GM19397 (cell line): ENCODE results near the gene CBX7.

Experiments used
- ATAC-seq: cut with Tn5 transposase; IDR thresholded peaks from one replicate; pipeline ENCODE4 v1.9.1; 2021; ENCODE audit warnings: mild to moderate bottlenecking, moderate library complexity; ENCODE audit not compliant: unreplicated experiment

Gene CBX7

DNA sequence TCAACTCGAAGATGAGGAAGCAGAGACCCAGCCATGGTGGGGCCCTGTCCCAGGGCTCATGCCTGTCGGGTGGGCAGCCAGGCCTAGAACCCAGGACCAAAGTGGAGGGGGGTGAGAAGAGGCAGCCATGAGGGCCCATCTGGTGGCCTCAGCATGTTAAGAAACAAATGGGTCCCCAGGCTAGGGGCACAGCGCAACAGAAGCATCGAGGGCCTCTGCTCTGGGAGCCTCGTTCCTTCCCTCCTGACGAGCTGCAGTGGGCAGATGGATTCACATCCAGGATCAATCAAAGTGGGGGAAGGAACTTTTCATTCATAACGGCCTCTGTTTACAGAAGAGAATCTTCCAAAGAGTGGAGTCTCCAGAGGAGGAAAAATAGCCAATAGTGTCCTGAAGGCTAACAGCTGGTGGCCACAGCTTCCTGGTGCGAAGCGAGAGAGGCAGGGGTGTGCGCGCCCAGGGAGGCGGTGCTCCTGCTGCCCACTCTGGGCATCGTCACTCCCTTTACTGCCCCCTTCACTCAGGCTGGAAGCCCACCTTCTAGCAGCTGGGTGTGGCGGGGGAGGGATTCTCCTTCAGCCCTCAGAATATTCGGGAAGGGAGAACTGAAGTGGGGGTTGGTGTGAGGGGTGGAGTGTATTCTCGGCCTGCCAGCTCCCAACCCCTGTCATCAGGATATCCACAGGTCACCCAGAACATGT lies 4.3 kb downstream of the CBX7 start:
- no peak for ATAC-seq

DNA sequence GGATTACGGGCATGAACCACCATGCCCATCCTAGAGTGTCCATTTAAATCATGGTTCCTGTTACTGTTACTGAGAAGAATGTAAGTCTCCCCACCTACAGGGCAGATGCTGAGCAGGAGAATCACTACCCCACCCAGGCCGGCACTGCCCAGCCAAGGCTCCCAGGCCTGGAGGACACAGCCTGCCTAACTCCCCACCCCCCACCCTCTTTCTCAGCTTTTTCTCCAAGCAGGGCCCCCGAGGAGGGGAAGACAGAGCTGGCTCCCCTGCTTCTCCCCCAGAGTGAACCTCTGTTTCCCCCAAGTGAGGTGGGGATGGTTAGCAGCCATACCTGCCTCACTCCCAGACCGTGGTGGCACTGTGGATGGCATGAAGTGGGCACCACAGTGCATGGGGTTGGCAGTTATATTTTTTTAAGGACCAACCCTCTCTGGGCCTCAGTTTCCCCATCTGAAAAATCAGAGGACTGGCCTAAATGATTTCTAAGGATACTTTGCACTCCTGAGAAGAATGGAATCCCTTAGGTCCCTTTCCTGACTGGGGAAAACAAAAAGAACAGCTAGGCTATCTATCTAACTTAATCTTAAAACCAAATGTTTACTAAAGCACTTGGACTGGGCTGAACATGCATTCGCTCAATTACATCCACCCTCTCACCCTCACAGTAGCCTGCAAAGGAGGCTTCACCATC lies 5.0 kb downstream of the CBX7 start:
- no peak for ATAC-seq

DNA sequence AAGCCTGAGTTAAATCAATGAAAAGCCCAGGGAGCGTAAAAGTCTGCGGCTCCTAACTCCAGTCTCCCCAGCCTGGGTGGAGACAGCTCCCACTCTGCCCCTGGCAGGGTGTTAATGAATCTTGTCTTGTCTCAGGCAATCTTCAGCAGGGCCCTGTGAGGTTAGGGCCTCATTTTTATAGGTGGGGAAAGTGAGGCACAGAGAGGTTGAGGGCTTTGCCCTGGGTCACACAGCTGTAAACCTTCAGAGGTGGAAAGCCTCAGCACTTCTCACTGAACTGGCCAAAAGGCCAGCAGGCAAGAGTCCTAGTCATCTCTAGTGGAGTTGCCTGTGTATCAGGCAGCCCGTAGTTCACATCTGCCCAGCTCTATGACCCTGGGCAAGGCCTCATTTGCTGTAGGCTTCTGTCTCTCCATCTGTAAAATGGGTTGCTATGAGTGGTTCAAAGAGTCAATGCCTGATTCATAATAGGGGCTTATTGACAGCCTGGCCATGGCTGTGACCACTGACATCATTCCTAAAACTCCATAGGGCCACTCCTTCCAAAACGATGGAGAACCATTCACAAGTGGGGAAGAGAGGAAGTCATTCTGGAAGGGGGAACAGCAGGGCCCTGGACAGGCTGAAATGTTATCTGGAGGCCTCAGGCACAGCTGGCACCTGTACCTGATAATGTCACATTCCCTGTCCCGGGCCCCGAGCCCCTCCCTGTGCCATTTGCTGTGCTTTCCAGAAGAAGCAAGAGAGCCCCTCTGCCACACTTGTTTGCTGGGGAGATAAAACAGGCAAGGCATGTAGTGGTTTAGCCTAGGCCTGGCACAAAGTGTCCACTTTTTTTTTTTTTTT lies 6.0 kb downstream of the CBX7 start:
- ATAC-seq = no peak

DNA sequence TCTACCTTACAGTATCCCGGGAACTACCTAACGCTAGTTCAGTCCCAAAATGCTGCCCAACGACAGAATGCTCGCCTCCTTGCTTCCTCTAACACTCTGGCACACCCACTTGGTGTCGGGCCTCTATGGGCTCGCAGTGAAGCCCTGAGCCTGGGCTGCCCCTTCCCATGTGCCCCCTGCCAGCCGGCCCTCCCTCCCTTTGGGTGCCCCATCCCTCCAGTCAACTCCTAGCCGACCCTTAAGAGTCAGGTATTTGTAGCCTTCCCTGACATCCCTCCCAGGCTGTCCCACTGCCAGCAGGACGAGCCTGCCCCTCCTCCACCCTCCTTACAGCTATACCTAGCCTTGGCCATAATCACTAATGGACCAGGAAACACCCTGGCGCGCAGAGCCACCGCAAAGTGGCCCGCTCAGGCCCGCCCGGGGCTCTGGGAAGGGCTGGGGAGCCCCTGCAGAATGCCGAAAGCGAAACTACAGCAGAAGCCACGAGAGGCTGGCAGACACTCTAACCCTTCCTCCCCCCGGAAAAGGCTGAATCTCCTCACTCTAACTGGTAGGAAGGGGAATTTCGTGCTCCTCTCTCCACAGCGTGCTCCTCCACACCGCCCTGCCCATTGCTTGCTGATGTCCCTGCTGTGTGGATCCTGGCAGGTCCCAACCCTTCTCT lies 8.2 kb downstream of the CBX7 start:
- ATAC-seq = no peak

DNA sequence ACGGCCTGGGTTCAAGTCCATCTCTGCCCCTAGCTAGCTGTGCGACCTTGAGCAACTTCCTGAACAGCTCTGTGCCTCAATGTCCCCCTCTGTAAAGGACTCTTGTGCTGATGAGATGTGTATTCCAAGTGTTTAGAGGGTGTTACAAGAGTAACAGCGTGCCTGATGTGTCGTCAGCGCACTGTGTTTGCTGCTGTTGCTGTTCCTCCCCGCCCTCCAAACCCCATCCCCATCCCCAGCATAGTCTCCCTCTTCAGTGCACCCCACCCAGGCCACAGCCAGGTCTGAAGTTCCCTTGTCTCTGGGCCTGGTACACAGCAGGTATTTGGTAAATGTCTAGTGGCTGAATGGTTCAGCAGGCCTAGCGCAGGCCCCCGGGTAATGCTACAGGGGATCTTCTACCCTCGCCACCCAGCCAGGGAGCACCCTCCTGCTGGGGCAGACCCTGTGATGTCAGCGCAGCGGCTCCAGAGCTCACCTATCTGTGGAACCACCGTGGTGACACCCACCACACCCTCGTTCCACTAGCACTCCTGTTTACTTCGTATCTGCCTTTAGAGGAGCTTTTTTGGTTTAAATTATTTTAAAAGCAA lies 10.3 kb downstream of the CBX7 start:
- ATAC-seq = no peak

DNA sequence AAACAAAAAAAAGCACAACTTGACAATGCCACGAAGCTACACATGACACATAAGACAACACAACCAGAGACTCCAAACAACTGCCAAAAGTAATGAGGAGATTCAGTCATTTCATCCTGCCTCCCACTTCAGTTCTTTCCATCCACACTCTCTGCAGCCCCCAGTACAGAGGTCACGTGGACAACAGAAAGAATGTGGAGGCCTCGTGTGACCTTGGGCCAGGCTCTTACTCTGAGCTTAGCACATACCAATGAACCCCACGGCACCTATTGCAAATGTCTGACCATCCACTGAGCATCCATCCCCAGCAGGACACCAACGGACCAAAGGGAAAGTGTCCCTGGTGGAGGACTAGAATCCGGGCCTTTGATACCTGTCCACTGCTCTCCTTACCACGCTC lies 12.5 kb downstream of the CBX7 start:
- ATAC-seq = no peak

DNA sequence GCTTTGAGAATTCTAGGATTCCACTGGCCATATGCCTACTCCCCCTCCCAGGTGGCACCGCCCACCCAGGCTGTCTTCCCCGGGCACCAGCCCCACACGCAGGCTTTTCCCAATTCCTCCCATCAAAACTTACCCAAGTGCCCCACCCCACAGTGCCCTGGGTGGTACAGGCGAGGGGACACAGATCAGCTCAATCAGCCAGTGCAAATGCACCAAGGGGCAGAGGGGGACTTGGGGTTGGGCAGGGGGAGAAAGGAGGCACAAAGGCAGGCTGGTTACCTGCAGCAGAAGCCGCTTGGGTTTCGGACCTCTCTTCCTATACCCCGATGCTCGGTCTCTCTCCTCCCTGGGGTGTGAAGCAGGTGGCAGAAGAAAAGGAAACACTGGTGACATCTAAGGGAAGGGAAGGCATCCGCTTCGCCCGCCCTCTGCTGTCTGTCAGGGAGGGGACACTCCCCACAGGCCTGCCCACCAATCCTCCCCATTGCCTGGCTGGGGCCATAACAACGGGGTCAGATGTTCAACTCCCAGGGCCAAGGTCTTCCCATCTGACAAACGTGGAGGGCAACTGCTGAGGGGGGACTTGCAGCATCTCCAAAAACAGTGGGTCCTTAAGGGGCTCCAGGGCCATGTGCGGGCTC lies 14.0 kb downstream of the CBX7 start:
- no peak for ATAC-seq

DNA sequence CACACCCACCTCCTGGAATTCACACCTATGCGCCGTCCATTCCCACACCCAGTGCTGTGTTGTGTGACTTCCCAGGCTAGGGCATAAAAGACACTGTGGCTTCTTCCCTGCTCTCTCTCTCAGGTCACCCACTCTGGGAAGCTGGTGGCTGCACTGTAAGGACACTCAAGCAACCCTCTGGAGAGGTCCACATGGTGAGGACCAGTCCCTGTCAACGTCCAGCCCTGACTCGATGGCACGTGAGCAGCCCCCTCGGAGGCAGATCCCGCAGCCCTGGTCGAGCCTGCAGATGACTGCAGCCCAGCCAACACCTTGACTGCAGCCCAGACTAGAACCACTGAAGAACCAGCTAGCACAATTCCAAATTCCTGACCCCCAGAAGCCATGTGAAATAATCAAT lies 16.2 kb downstream of the CBX7 start:
- ATAC-seq = no peak

DNA sequence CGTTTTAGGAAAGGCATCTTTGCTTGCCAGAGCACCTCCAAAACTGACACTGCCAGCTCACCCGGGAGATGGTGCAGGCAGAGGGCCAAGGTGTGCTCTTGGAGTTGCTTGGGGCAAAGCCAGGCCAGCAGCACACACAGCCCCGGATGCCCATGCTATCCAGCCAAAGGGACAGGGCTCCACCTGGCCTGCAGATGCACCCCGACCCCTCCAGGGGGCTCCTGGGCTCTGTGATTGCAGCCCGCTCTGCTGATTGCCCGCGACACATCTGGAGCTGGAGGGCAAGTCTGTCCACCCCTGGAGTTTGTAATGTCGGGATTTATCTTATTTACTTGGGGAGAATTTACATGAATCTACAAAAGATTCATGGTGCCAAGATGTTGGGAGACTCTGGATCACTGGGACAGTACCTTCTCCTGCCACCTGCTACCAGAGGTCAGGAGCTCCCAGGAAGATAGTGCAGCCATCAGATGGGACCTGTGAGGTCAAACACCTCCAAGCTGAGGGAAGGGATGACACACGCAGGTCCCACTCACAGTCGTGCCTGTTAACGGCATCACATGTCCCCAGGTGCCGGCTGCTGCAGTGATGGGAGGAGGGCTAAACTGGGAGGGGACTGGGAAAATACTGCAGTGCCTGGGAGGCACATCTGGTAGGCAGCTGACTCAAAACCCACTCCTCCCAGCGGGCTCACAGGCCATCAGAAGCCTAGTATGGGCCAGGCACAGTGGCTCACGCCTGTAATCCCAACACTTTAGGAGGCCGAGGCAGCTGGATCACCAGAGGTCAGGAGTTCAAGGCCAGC lies 17.2 kb downstream of the CBX7 start:
- no peak for ATAC-seq

DNA sequence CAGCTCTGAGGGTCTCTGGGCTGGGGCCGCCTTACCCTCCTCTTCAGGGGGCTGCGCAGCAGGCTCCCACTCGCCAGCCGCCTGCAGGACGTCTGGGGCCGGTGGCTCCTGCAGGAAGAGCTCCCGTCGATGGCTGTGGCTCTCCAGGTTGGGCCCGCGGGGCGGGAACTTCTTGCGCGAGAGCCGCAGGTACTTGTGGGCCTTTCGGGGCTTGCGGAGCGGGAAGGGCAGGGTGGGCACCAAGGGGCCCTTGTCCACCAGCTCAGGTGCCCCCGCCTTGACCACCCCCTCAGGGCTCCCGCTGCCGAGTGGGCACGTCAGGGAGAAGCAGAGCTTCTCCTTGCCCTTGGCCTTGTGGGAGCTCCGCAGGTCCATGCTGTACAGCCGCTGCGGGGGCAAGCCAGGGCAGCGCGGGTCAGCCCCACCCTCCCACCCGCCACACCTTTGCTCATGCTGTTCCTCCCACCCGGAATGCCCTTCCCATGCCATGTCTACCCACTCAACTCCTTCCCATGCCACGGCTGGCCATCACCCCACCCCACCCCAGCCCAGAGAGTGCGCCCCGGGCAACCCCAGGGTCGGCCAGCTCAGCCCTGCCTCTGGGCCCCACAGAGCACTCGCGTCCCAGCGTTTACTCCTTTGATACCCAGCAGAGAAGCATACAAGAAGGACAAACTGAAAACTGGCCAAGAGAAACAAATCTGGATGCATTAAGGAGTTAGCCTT lies 18.0 kb downstream of the CBX7 start:
- ATAC-seq = no peak

DNA sequence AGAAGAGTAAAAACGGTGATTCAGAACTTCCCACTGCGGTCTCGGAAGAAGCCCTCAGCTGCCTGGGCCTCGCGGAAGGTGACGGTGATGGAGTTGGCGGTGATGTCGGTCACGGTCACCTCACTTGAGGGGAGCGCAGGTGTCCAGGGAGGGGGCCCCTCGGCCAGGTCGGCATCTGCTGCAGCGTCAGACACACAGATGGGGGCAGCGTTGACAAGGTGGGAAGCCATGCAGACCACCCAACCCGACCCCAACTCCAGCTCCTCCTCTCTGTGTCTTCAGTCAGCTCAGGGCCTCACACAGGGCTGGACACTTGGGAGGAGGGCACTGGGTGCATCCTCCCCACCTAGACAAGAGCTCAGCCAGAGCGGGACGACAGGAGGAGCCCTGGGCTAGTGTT lies 18.6 kb downstream of the CBX7 start:
- no peak for ATAC-seq

DNA sequence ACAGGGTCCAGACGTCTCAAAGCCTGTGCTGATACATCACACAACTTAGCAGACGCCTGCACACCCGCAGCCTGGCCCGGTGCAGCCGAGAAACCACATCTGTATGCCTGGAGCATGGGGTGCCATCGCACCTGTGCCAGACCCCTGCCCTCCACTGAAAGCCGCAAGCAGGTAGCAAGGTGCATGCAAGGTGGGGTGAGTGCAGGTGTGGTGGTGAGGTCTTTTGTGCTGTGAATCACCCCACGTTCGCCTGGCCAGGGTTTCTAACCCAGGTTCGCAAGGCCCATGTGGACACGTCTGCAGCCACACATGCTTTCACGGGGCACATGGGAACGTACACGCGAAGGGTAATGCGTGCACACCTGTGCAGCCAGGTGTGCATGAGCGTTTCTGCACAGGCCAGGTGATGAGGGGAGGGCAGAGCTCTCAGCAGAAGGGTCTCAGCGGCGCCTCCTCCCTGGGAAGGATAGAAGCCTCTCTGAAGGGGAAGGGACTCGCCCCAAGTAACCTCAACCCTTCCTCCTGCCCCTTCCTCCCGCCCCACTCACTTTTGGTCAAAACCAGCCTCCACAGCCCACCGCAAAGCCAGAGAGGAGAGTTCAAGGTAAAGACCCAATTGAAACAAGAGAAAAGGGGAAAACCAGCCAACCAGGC lies 19.5 kb downstream of the CBX7 start:
- no peak for ATAC-seq

DNA sequence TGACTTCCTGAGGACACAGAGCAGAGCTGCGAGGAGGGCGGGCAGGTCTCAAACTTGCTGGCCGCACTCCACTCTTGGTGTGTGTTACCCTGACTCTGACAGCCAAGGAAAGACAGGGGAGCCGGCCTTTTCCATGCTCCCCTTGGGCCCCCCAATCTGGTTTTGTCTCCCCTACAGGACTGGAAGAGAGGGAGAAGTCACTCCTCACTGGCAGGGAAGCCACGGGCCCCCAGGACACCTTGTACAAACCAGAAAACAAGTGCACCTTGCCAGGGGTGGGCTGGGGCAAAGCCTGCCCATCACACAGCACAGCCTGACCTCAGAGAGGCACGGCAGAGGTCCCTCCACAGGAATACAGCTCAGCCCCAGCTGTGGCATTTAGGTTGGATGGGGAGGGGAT lies 20.2 kb downstream of the CBX7 start:
- ATAC-seq = no peak

DNA sequence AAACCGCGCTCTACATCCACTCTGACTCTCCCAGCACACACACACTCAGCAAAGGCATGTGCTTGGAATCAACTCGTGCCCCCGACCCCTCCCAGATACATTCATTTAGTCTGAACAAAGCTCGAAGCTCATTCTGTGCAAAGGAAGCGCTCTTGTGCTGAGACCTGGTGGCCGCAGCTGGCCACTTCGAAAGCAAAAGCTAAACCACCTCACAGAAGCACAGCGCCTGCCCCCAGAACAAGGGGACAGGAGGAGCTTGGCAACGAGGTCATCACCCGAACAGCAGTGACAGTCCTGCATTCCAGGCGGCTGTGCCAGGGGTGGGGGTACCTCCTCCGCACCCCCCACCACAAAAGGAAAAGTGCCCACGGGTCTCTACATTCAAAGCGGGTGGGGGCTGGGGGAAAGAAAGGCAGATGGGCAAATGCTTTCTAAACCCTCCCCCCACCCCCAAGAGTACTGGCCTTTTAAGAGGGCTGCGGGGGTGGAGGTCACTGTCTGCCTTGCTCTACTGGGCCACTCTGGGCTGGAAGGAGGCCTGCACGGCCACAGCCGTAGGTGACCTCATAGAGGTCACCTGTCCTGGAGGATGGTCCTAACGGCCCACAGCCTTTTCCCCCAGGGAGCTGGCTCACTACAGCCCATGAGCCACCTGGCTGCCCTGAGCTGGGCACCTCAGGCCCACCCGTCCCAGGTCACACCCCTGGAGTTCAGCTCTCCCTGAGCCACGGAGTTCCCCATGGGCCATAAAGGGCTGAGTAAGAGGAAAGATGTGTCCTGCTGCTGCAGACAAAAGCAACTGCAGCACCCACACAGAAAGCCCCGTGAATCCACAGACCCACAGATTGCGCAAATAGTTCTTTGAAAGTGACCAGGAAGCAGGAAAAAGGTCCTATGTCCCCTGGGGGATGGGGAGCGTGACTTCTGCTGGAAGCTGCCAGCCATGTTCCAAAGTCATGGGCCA lies 21.3 kb downstream of the CBX7 start:
- no peak for ATAC-seq

DNA sequence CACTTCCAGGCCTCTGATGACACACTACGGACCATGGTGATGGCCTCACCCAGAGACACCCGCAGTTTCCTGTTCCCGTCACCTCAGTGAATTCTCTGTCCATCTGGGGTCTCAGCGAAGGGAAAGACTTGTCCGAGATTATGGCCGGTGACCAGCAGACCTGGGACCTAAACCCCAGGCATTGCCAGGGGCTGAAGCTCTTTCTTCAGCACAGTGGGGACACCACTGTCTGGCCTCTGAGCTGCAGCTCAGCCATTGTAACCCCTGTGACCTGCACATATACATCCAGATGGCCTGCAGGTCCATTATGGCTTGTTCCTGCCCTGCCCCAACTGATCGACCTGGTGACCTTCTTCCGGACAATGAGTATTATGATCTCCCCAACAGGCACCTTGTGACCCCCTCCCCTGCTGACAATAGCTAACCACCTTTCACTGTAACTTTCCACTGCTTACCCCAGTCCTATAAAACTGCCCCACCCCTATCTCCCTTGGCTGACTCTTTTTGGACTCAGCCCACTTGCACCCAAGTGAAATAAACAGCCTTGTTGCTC lies 22.3 kb downstream of the CBX7 start:
- ATAC-seq = no peak

DNA sequence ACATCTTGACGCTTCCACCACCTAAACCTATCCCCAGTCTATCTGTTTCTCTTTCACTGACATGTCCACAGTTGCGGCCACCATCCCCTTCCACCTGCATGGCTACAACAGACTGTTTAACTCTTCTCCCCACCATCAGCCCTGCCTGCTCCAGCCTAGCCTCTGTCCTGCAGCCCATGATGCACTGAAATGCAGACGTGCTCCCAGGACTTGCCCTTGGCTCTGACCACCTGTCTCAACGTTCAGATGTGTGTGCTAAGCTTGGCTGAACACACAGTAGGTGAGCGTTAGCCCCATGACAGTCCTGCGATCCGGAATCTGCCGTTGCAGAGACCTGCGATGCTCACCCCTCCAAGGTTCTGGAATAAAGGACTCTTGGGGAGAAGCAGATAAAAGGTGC lies 22.7 kb downstream of the CBX7 start:
- ATAC-seq = no peak

DNA sequence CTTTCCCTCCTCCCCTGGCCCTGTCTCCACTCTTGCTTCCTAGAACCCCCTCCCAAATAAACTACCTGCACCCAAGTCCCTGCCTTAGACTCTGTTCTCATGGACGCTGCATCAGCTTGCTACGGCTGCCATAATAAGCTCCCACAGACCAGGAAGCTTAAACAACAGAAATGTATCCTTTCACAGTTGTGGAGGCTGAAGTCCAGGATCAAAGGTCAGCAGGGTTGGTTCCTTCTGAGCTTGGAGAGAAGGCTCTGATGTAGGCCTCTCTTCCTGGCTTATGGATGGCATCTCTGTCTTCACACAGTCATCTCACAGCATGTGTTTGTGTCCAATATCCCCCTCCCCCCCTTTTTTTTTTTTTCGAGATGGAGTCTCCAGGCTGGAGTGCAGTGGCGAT lies 23.4 kb downstream of the CBX7 start:
- ATAC-seq = no peak
